Trophoblast cell (in vitro differentiated cells and primary cell): ENCODE measurements around the gene FOXC2.

Source experiments
- DNase-seq, 2 donors: peaks; one replicate each; pipeline ENCODE4 v3.0.0-alpha.2; 2016
- H2AFZ ChIP-seq: 2 replicates; pipeline ENCODE4 v1.6.1; 2013; ENCODE audit warnings: low read length, moderate library complexity, mild to moderate bottlenecking; ENCODE audit not compliant: insufficient read depth, poor library complexity
- H2AK5ac ChIP-seq: 2 replicates; pipeline ENCODE4 v1.6.1; 2013; ENCODE audit warnings: mild to moderate bottlenecking, low read length
- H2BK120ac ChIP-seq: 2 replicates; pipeline ENCODE4 v1.6.1; 2013; ENCODE audit warnings: low read length, mild to moderate bottlenecking, moderate library complexity; ENCODE audit not compliant: insufficient read depth, poor library complexity
- H2BK12ac ChIP-seq: 2 replicates; pipeline ENCODE4 v1.6.1; 2013; ENCODE audit warnings: mild to moderate bottlenecking, low read length, moderate library complexity
- H2BK5ac ChIP-seq: 2 replicates; pipeline ENCODE4 v1.6.1; 2013; ENCODE audit warnings: low read length, low read depth, moderate library complexity, mild to moderate bottlenecking; ENCODE audit not compliant: poor library complexity
- H3K14ac ChIP-seq: 2 replicates; pipeline ENCODE4 v1.6.1; 2013; ENCODE audit warnings: mild to moderate bottlenecking, low read length
- H3K18ac ChIP-seq: 2 replicates; pipeline ENCODE4 v1.6.1; 2013; ENCODE audit warnings: mild to moderate bottlenecking, low read length
- H3K23ac ChIP-seq: 2 replicates; pipeline ENCODE4 v1.6.1; 2013; ENCODE audit warnings: low read length
- H3K27ac ChIP-seq: 2 replicates; pipeline ENCODE4 v1.5.1; 2013; ENCODE audit warnings: low read depth, mild to moderate bottlenecking, inconsistent platforms, low read length, moderate library complexity
- H3K27me3 ChIP-seq: 2 replicates; pipeline ENCODE4 v1.6.1; 2013; ENCODE audit warnings: inconsistent platforms, mild to moderate bottlenecking, low read length, moderate library complexity; ENCODE audit not compliant: insufficient read depth
- H3K36me3 ChIP-seq, 2 experiments: 1 replicate in 1 of 2; 2 replicates in 1 of 2; pipeline ENCODE4 v1.6.1; 2013; ENCODE audit warnings: low read length in 2 of 2, mild to moderate bottlenecking in 2 of 2, moderate library complexity in 1 of 2; ENCODE audit not compliant: insufficient read depth in 2 of 2, control insufficient read depth in 1 of 2
- H3K4ac ChIP-seq: 2 replicates; pipeline ENCODE4 v1.6.1; 2013; ENCODE audit warnings: low read depth, mild to moderate bottlenecking, low read length, moderate library complexity
- H3K4me1 ChIP-seq, 2 experiments: 1 replicate in 1 of 2; 2 replicates in 1 of 2; pipeline ENCODE4 v1.6.1; 2013; ENCODE audit warnings: low read length in 2 of 2, mild to moderate bottlenecking in 2 of 2, moderate library complexity in 1 of 2; ENCODE audit not compliant: insufficient read depth in 2 of 2, control insufficient read depth in 1 of 2
- H3K4me2 ChIP-seq: 2 replicates; pipeline ENCODE4 v1.6.1; 2013; ENCODE audit warnings: inconsistent platforms, mild to moderate bottlenecking, low read length, moderate library complexity
- H3K4me3 ChIP-seq: 2 replicates; pipeline ENCODE4 v1.5.1; 2013; ENCODE audit warnings: mild to moderate bottlenecking, low read depth, low read length, inconsistent platforms
- H3K79me1 ChIP-seq: one replicate; pipeline ENCODE4 v1.6.1; 2013; ENCODE audit warnings: low read length
- H3K79me2 ChIP-seq: 2 replicates; pipeline ENCODE4 v1.6.1; 2013; ENCODE audit warnings: low read length, mild to moderate bottlenecking; ENCODE audit not compliant: control insufficient read depth, insufficient read depth, poor library complexity
- H3K9ac ChIP-seq: 2 replicates; pipeline ENCODE4 v1.6.1; 2013; ENCODE audit warnings: mild to moderate bottlenecking, low read length
- H3K9me3 ChIP-seq: 2 replicates; pipeline ENCODE4 v1.6.1; 2013; ENCODE audit warnings: low read depth, mild to moderate bottlenecking, control low read depth, inconsistent platforms, low read length; ENCODE audit not compliant: insufficient read depth
- H4K12ac ChIP-seq: 2 replicates; pipeline ENCODE4 v1.6.1; 2013; ENCODE audit warnings: low read depth, mild to moderate bottlenecking, low read length, moderate library complexity
- H4K8ac ChIP-seq: 2 replicates; pipeline ENCODE4 v1.6.1; 2013; ENCODE audit warnings: low read depth, mild to moderate bottlenecking, low read length, moderate library complexity
- H4K91ac ChIP-seq: one replicate; pipeline ENCODE4 v1.6.1; 2013; ENCODE audit warnings: low read depth, mild to moderate bottlenecking, low read length, moderate library complexity
- WGBS: extraction: QIAGEN DNeasy Blood & Tissue Kit; methylation state at CpG from one replicate; pipeline ENCODE4 v1.1.7; 2013; ENCODE audit warnings: missing lambda C conversion rate; ENCODE audit not compliant: insufficient read length, insufficient coverage; ENCODE audit errors: extremely low coverage; 5-methylcytosine and 5-hydroxymethylcytosine counted together

FOXC2 gene

DNA sequence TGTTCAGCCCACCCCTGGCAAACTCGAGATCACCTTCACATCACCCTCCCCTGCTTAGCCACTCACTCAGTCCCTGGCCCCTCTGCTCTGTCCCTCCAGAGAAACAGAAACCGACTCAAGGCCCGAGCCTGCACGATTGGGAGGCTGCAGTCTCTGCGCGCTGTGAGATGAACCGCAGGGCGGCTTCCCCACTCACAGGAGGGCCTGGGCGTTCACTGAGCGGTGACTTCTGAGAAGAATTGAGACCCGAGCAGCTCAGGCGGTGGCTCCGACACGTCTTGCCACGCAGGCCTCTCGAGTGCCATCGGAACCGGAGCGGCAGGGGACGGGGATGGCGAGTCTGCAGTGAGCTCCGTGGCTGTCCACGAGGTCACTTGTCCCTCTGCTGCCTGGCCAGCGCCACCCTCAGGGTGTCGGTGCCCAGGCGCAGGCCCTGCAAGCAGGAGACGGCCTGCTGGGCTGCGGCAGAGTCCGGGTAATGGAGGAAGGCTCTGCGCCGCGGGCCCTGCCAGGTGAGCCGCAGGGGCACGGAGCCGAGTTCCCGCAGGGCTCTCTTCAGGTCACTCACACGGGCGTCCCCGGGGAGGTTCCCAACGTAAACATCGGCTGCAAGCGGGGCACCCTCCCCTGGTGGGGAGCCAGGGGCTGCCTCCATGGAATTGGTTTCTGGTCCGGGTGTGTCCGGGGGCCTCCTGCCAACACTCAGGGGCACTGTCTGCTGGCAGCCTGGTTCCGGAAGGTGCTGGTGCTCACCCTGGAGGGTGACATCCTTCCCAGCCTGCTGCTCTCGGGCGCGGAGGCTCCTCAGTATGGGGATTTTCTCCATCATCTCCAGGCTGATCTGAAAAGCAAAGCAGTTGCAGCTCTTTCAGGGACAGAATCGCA is 34.7 kb upstream of the FOXC2 start:
- Histone ChIP-seq H3K9ac (no peak overlapping the region), H2BK120ac (no peak overlapping the region), H3K4ac (no peak overlapping the region), H3K23ac (no peak overlapping the region), H2AFZ (no peak overlapping the region), H3K79me2 (no peaks in the 10 kb centered on the region), H3K9me3 (peaks cover 3% of the 10 kb centered on the region), H3K36me3 (peaks cover 6 to 9% of the 10 kb centered on the region in 2 experiments), H3K4me2 (no peak overlapping the region), H2BK12ac (no peak overlapping the region), H3K79me1 (no peaks in the 10 kb centered on the region), H4K91ac (no peak overlapping the region), H3K27me3 (no peaks in the 10 kb centered on the region), H3K4me1 (no peaks in the 10 kb centered on the region), H3K4me3 (no peak overlapping the region), H3K18ac (no peak overlapping the region), H2BK5ac (no peak overlapping the region), H3K14ac (no peak overlapping the region), H3K27ac (no peak overlapping the region), H4K12ac (no peak overlapping the region), H2AK5ac (no peak overlapping the region), H4K8ac (no peak overlapping the region)
- DNase-seq = no peak
- WGBS = no CpG with 5 or more reads among the region's 49 CpGs

GRCh38 chr16:86532526-86532815 is 34.2 kb upstream of the FOXC2 start:
- Histone ChIP-seq H3K9ac (no peak overlapping the region), H3K36me3 (peaks cover 6 to 9% of the 10 kb centered on the region in 2 experiments), H2BK5ac (no peak overlapping the region), H2BK120ac (no peak overlapping the region), H3K27ac (no peak overlapping the region), H3K4me3 (no peak overlapping the region), H4K91ac (no peak overlapping the region), H3K27me3 (no peaks in the 10 kb centered on the region), H3K4me1 (no peaks in the 10 kb centered on the region), H3K23ac (no peak overlapping the region), H2BK12ac (no peak overlapping the region), H3K14ac (no peak overlapping the region), H3K79me1 (no peaks in the 10 kb centered on the region), H3K18ac (no peak overlapping the region), H3K9me3 (peaks cover 3% of the 10 kb centered on the region), H3K79me2 (no peaks in the 10 kb centered on the region), H3K4me2 (no peak overlapping the region), H4K8ac (no peak overlapping the region), H2AFZ (no peak overlapping the region), H3K4ac (no peak overlapping the region), H4K12ac (no peak overlapping the region), H2AK5ac (no peak overlapping the region)
- WGBS = no CpG with 5 or more reads among the region's 7 CpGs
- no peak for DNase-seq

DNA sequence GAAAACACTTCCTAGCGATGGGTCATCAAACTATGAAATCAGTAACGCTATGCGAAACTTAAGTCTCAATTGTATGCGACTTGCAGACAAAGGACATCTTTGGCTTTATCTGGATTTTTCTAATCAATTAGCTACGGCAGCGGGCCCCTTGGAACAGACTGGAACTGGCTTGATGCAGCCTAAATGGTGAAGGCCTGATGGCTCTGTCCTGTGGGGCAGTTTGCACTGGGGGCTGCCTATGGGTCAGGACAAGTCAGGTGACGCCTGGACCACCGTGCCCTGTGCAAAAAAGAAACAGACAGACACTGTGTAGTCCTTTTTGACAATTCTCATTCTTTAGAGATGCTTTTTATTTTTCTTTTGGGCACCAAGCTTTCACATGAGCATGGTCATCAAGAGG is 33.6 kb upstream of the FOXC2 start:
- no peak overlapping the region for H2BK5ac ChIP-seq
- no peaks in the 10 kb centered on the region for H3K27me3 ChIP-seq
- H3K18ac ChIP-seq = no peak overlapping the region
- H2BK120ac ChIP-seq = no peak overlapping the region
- H2AFZ ChIP-seq = no peak overlapping the region
- H4K91ac ChIP-seq = no peak overlapping the region
- DNase-seq = no peak
- no peak overlapping the region for H3K4ac ChIP-seq
- no peak overlapping the region for H3K23ac ChIP-seq
- H4K12ac ChIP-seq = no peak overlapping the region
- no peak overlapping the region for H3K4me2 ChIP-seq
- no peak overlapping the region for H3K27ac ChIP-seq
- peaks cover 12 to 15% of the 10 kb centered on the region in 2 experiments for H3K36me3 ChIP-seq
- H2AK5ac ChIP-seq = no peak overlapping the region
- no peaks in the 10 kb centered on the region for H3K4me1 ChIP-seq
- no peak overlapping the region for H3K14ac ChIP-seq
- H3K9me3 ChIP-seq = peaks cover 3% of the 10 kb centered on the region
- WGBS = no CpG with 5 or more reads among the region's 8 CpGs
- H3K79me2 ChIP-seq = no peaks in the 10 kb centered on the region
- no peak overlapping the region for H2BK12ac ChIP-seq
- no peak overlapping the region for H4K8ac ChIP-seq
- no peak overlapping the region for H3K9ac ChIP-seq
- H3K79me1 ChIP-seq = no peaks in the 10 kb centered on the region
- no peak overlapping the region for H3K4me3 ChIP-seq

DNA sequence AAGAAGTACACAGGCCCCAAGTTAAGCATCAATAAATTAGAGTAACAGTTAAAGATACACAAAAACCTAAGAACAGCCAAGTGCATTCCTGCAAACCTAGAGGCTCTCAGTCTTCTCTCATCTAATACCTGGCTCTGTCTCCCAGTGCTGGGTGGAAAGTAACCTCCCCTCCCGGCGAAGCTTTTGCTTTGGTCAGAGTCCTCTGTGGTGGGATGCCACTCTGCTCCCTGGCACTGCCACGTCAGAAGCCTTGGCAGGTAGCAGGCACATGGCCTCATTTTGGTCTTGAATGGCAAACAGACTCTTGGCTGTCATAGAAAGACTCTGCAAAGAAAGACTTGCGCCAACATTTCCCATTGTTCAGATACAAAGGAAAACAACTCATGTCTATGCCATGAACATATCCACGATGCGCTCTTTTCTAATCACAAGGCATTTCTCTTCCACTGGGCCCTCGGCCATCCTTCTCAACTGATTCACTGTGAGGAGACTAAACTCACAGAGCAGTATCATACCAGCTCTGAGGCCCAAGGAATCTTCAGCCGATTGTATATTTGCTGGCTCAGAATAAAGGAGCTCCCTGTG is 32.8 kb upstream of the FOXC2 start:
- Histone ChIP-seq H3K14ac (no peak overlapping the region), H2BK120ac (no peak overlapping the region), H2BK12ac (no peak overlapping the region), H4K8ac (no peak overlapping the region), H2AK5ac (no peak overlapping the region), H4K91ac (no peak overlapping the region), H3K27ac (no peak overlapping the region), H3K4me1 (no peaks in the 10 kb centered on the region), H3K9ac (no peak overlapping the region), H2BK5ac (no peak overlapping the region), H4K12ac (no peak overlapping the region), H3K18ac (no peak overlapping the region), H3K9me3 (no peaks in the 10 kb centered on the region), H3K36me3 (peaks cover 20 to 23% of the 10 kb centered on the region in 2 experiments), H2AFZ (no peak overlapping the region), H3K79me2 (no peaks in the 10 kb centered on the region), H3K4me3 (no peak overlapping the region), H3K27me3 (no peaks in the 10 kb centered on the region), H3K4ac (no peak overlapping the region), H3K4me2 (no peak overlapping the region), H3K79me1 (no peaks in the 10 kb centered on the region), H3K23ac (no peak overlapping the region)
- no peak for DNase-seq
- no CpG with 5 or more reads among the region's 8 CpGs for WGBS
